ENCODE results near the gene PRKX.
"Not testable (repeated sequence)": the region's sequence is repeated elsewhere in the genome, so short reads cannot be mapped to it uniquely, and the experiment has no call there.

Gene PRKX

DNA sequence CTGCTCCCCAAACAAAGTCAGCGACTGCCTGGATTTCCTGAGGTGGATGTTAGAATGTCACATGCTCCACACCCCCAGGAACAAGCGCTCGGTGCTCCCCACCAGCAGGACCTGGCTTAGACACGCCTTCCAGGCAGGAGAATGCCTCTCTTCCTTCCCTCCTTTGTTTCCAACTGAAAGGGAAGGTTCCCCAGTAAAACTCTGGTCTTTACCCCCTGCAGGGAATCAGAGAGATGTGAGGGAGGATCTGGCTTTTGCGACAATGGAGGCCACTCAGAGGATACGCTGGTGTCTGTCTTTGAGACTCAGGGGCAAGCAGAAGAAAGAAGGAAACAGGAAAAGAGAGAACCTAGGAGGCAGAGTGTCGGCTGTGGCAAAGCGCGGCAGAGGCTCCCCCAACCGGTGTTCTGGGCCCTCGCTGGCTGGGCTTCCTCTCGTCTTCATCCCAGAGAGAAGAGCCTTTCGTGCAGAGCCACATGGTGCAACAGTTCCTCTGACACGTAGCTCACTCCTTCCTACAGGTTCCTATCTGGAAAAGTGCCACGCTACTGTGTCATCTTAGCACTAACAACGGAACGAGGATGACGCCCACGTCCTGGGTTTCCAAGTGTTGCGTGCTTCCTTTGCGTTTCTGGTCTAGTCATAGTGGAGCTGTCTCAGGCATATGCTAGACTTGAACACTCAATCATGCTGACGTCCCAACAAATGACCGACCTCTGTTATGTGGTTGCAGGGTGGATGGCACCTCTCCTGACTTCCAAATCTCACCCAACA lies 73.4 kb downstream of the PRKX start:
- peak in 1 of 2 donors; percentile 21 for DNase-seq

GRCh38 chrX:3639236-3639635 lies 74.2 kb downstream of the PRKX start:
- no peak for DNase-seq

DNA sequence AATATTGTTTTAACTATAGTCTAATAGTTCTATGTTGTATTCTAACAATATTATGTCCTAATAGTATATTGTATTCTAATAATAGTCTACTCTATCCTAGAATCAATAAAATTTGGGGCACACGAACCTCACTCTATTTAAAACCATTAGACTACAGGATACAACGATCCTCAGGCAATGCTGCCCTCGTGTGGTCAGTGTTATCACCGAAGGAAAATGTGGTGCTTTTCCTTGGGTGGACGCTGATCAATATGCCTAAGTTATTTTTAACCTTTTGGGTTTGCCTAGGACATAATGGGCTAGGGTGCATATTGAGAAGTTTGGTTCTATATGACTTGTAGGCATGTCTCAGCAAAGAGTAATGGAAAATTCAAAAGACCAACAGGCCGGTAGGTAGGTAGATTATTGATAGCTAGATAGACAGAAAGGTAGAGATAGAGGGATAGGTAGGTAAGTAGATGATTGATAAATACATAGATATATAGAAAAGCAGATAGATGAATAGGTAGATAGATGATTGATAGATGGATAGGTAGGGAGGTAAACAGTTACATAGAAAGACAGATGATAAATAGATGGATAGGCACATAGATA lies 75.1 kb downstream of the PRKX start:
- peak; percentile 28 to 43 for DNase-seq

GRCh38 chrX:3636803-3637202 lies 76.6 kb downstream of the PRKX start:
- DNase-seq = no peak

DNA sequence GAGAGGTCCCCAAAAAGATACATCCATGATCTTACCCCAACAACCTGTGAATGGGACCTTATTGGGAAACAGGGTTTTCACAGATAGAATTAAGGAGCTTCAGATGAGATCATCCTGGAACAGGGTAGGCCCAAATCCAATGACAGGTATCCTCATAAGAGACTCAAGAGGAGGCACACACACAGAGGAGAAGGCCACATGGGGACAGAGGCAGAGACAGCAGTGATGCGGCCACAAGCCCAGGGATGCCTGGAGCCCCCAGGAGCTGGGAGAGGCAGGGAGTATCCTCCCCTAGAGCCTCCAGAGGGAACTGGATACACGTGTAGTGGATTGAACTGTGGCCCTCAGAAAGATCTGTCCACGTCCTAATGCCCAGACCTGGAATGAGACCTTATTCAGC lies 82.3 kb downstream of the PRKX start:
- no peak for DNase-seq

DNA sequence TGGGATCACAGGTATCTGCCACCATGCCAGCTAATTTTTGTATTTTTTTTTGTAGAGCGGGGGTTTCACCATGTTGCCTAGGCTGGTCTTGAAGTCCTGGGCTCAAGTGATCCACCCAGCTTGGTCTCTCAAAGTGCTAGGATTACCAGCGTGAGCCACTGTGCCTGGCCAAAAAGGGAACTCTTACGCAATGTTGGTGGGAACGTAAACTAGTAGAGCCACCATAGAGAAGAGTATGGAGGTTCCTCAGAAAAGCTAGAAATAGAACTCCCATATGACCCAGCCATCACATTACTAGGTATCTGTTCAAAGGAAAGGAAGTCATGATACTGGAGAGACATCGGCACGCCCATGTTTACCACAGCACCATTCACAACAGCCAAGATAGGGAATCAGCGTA lies 85.9 kb downstream of the PRKX start:
- DNase-seq = no peak

DNA sequence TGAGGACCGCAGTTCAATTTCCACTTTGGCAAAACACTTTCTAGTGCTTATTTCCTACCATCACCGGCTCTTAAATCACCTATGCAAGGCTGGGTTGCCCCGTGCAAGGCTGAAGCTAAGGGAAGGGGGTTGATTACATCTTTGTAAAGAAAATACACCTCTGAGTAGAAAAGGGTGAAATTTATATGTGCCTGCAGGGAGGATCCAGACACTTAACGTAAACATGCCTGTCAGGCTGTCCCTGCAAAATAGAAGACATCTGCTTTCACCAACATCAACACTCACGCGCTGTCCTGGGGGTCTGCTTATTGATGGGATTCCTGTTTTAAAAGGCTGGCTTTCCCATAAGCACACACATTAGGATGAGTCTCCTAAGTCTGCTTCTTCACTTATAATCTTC lies 92.0 kb downstream of the PRKX start:
- DNase-seq = no peak

- not testable (repeated sequence) for DNase-seq
Measured at GRCh38 chrX:3611744-3612143, 101.7 kb downstream of the PRKX start.

DNA sequence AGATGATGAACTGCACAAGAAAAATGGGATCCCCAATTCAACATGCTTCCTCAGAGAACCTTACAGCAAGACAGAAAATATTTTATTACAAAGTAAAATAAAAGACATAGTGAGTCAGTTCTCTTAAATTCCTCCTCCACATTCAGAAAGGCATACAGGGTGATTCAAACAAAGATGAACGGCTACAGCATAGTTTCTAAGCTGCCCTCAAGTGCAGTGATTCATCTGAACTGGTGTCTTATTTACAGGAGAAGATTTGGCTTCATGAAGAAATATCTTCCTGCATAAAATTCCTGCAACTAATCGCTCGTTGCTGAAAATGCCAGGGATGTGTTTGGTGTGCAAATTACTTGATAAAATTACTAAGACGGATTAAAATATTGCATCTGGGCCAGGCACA lies 103.6 kb downstream of the PRKX start:
- DNase-seq = no peak

DNA sequence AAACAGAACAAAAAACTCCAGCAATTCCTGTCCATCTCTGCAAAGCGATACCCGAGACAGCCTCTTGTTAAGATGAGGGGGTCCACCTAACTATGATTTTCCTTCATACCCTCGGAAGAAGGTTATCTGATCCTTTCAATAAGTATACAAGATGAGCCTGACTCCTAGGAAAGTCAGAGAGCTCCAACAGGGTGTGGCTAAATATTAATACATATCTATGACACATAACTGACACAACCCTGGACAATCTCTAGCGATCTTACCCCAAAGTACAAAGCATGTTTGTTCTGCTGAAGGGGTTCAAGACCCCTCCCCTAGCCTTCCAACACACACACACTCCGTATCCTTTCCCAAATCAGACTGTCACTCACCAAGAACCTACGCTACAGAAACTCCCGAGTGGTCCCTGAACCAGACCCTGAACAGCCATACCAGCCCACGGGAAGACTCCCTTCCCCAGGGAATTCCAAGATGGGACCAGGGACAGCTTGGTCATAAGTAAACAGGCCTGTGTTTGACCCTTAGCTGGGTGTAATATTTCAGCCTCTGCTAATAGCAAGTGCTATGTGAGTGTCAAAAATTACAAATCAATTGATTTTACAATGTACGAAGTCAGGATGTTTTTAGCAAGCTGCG lies 110.3 kb downstream of the PRKX start:
- DNase-seq = no peak

DNA sequence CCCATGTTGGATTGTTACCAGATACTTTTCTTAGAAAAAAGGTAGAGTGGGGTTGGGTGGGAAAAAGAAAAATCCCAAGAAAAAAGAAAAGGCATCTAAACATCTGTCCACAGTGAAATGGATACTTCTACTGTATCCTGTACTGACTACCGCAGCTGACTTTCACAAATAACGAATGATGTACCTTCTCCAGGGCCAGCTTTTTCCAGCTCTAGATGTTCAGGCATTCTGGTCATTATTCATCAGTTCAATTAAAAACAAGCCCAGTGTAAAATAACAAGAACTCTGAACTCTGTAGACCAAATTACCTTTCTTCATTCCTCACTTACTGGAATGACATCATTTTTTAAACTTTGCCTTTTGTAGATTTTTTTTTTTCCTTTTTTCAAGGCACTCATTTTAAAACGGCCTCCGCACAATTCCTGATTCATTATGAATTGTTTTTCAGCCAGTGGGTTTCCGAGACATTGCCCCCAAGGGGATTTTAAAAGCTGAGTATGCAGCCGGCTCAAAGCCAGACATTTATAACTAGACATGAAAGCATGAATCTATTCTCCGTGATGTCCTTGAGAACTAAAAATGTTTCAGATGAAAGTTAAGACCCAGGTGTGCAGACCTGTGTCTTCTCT lies 113.5 kb downstream of the PRKX start:
- no peak for DNase-seq

DNA sequence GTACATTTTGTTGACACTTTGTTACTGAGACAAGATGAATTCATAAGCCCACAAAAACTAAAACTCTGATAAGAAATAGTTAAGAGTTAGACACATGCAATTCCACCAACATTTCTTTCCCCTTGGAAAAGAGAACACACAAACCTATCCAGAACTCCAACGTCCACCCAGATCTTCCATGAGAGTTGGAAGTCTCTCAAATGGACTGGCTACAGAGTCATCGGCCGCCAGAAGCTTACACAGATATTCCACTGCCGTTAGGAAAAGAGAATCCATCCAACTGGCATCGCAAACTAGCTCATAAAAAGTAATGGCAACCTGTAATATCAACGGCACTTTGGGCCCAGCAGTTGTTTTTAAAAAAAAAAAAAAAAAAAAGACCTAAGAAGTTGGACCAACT lies 114.7 kb downstream of the PRKX start:
- no peak for DNase-seq

GRCh38 chrX:3598046-3598605 lies 115.3 kb downstream of the PRKX start:
- no peak for DNase-seq

DNA sequence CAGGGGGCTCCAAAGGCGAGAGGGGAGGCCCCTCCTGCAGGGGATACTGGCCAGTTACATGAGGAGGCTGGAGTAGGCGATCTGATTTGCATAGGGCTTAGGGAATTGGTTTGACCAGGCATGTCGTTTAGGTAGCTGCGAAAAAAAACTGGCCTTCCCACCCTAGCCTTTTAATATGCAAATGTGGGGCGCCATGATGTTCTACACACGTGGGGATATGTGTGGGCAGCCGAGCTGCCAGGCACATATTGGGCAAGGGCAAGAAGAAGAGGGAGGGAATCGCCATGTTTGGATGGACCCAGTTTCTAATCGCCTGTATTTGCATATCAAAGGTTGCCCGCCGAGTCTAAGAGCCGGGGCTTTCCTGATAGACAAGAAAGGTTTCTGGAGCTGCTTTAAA lies 121.3 kb downstream of the PRKX start:
- DNase-seq = no peak

GRCh38 chrX:3589474-3589873 lies 124.0 kb downstream of the PRKX start:
- DNase-seq = no peak

- no peak for DNase-seq
Measured at GRCh38 chrX:3585719-3586118, 127.7 kb downstream of the PRKX start.

- no peak for DNase-seq
Measured at GRCh38 chrX:3584415-3584996, 128.9 kb downstream of the PRKX start.

DNA sequence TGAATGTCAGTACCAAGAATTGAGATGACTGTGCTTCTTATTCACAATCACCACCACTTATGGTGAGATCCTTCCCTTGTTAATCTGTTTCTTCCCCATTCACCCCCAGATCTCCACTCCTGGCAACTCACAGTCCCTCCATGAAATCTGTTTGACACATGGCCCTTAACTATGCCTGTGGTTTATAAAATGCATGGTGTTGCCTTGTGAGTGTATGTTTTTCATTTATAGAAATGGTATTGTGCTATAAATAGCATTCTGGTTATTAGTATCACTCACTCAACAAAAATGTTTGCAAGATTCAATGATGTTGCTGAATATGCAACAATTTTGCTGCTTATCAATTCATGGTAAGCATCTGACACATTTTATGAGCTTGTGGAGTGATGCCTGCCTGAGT lies 131.0 kb downstream of the PRKX start:
- DNase-seq = no peak

DNA sequence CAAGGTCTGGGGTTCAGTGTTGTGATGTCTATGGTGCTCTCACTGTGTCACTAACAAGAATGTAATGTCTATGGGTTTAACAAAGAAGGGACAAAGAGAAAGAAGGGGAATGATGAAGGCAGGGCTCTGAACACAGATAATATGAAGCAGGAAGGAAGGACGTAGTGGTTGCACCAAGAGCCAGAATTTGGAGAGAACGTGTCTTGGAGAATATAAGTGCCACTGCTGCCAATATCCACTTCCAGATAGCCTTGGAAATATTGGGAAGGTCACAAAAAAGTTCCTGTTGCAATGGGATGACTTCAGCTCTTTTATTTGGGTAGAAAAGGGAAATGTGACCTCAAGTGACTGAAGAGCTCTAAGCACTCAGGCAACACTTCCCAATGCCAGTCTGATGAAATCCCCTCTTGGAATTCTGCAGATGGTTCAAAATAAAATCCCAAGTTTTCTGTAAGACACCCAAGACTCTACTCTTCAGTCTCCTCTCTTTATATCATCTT lies 131.8 kb downstream of the PRKX start:
- DNase-seq = no peak

DNA sequence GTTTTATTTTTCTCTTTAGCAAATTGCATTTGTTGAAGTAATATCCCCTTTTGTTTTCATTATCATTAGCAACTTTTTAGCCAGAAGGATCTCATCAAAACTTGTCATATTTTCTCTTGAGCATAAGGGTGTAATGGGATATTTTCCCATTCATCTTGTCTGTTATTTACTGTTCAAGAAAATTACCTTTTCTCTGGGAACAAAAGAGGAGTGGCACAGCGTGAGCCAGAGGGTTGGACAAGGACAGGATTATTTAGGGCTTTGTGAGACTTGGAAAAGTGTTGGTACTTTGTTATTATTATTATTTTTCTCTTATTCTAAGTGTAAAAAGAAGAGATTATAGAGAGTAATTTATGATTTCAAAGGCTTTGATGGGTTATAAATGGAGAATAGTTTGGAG lies 135.9 kb downstream of the PRKX start:
- no peak for DNase-seq

DNA sequence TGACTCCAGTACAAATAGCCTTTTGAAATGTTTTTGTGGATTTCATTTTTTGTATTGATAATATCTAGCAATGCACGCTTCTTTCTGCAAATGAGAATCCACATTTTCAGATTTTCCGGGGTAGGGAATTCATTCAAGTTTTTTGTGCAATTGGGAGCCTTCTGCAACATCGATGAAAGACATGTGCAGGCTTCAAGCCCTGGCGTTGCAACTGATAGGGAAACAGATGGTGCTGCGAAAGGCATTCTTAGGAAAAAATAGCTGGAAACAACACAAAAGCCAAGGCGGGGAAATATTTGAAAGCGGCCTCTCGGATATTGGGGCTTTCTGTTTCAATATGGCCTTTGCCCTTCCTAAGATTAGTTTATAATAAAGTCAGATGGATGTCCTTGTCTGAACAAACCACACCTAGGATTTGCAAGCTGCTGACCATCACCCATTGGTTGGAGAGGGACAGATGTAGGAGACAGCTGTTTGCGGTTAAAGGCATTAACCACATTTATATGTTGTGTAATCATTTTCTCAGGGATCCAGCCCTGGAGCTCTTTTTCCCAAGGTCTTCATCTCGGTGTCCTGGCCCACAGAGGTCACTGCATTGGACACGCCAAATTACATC lies 136.5 kb downstream of the PRKX start:
- no peak for DNase-seq

DNA sequence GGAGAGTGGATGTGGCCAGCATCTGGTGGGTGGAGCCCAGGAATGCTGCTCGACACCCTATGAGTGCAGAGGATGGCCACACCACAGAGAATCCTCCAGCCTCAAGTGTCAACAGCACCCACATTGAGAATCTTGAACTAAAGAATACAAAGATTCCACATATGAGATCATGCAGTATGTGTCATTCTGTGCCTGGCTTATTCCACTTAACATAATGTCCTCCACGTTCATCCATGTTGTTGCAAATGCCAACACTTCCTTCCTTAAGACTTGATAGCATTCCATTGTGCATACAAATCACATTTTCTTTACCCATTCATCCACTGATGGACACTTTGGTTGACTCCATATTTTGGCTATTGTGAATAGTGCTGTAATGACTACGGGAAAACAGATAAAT lies 145.8 kb downstream of the PRKX start:
- DNase-seq = no peak

GRCh38 chrX:3563451-3563850 lies 150.0 kb downstream of the PRKX start:
- DNase-seq = no peak

Data from stimulated activated CD4-positive, alpha-beta T cell treated with anti-CD3 and anti-CD28 coated beads, Interleukin-2, amount 100 ng/mL, for 24 hours (primary cell).